Measurements from ENCODE around the gene BHMT2.

GRCh38 chr5:79030663-79031484 is 38.7 kb upstream of the BHMT2 start:
- TF ChIP-seq CTCF (IDR thresholded peaks at IDR 0.05) (no peak), EZH2 (IDR thresholded peaks at IDR 0.05) (no peak), EZH2phosphoT487 (IDR thresholded peaks at IDR 0.05) (no peak)
